ENCODE results near the gene ZNF423.

Gene ZNF423

DNA sequence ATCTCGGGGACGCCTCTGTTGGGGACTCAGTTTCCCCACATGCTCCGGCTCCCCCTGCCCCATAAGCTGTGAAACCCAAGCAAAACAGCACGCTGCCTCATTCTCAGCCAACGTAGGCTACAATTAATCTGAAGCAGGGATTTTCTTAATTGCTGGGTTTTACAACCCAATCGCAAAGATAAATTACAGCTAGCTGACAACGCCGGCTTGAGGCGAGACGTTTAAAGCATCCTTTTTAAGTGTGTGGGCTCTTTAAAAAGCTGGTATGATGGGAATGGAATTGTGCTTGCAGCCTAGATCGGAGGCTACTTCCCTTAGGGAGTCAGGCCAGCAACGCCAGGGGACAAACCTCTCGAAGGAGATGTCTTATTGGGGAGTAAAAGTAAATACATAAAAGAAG is 185.3 kb downstream of the ZNF423 start:
- no peak overlapping the region for H3K4me3 ChIP-seq (ENCODE audit: low read depth, low read length, poor library complexity, severe bottlenecking)
- H3K79me2 ChIP-seq (ENCODE audit: insufficient read depth, low read length): no peaks in the 10 kb centered on the region
- H4K20me1 ChIP-seq (ENCODE audit: insufficient read depth, low read length): no peaks in the 10 kb centered on the region
- H3K27me3 ChIP-seq (ENCODE audit: insufficient read depth, low read length): 0 out of 2 replicates have a peak, but pooled peaks cover 3% of the 10 kb centered on the region
- TF ChIP-seq, protein P1, sequence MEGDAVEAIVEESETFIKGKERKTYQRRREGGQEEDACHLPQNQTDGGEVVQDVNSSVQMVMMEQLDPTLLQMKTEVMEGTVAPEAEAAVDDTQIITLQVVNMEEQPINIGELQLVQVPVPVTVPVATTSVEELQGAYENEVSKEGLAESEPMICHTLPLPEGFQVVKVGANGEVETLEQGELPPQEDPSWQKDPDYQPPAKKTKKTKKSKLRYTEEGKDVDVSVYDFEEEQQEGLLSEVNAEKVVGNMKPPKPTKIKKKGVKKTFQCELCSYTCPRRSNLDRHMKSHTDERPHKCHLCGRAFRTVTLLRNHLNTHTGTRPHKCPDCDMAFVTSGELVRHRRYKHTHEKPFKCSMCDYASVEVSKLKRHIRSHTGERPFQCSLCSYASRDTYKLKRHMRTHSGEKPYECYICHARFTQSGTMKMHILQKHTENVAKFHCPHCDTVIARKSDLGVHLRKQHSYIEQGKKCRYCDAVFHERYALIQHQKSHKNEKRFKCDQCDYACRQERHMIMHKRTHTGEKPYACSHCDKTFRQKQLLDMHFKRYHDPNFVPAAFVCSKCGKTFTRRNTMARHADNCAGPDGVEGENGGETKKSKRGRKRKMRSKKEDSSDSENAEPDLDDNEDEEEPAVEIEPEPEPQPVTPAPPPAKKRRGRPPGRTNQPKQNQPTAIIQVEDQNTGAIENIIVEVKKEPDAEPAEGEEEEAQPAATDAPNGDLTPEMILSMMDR (IDR thresholded peaks at IDR 0.05; ENCODE audit: low read length): no peak
- no peak for TF ChIP-seq EZH2 (IDR thresholded peaks at IDR 0.05; ENCODE audit: borderline replicate concordance, low read length)
- no peaks in the 10 kb centered on the region for H3K4me1 ChIP-seq (ENCODE audit: insufficient read depth, low read length, severe bottlenecking)
- H3K9ac ChIP-seq (ENCODE audit: low read length): no peak overlapping the region
- no peaks in the 10 kb centered on the region for H3F3A ChIP-seq (ENCODE audit: insufficient read depth, low read length)
- H3K27ac ChIP-seq (ENCODE audit: low read depth, low read length, poor library complexity, severe bottlenecking): no peak overlapping the region
- no peaks in the 10 kb centered on the region for H3K9me2 ChIP-seq (ENCODE audit: low read depth, low read length)
- no peaks in the 10 kb centered on the region for H3K9me3 ChIP-seq (ENCODE audit: low read length)
- H2AFZ ChIP-seq (ENCODE audit: low read length): no peak overlapping the region
- no peaks in the 10 kb centered on the region for H3K36me3 ChIP-seq (ENCODE audit: insufficient read depth, low read length)
- no peak overlapping the region for H3K4me2 ChIP-seq (ENCODE audit: low read length)

DNA sequence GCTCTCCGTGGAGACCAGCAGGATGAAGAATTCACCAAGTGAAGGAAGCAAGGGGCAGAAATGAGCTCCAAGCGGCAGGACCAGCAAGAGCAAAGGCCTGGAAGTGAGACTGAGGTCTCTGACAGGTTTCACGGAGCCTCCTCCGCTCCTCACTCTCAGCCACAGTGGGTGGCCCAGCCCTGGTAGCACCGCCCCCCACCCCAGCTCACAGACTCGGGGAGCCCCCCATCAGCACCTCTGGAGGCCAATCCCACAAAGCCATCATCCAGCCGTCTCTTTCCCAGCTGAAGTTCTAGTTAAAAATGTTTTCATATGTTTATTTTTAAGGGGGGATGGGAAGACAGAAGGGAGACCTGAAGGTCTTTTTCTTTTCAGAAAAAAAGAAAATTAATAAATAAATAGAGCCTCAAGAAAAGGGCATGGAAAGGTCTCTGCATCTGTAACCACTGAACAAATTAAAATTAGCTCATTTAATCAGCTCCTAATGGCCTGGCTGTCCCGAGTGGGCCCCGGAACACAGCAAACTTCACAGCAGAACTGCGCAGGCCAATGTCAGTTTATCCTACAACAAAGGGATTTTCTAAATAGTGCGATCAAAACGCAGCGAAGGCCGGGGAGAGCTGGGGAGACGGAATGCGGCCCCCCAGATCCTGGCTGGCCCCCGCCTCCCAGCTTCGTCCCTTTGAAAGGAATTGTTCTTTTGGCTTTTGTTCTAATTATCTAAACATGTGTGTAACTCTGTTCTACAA is 190.3 kb downstream of the ZNF423 start:
- no peaks in the 10 kb centered on the region for H3K9me3 ChIP-seq (ENCODE audit: low read length)
- H3K79me2 ChIP-seq (ENCODE audit: insufficient read depth, low read length): no peaks in the 10 kb centered on the region
- no peaks in the 10 kb centered on the region for H3F3A ChIP-seq (ENCODE audit: insufficient read depth, low read length)
- H3K4me1 ChIP-seq (ENCODE audit: insufficient read depth, low read length, severe bottlenecking): no peaks in the 10 kb centered on the region
- no peak overlapping the region for H3K4me3 ChIP-seq (ENCODE audit: low read depth, low read length, poor library complexity, severe bottlenecking)
- no peak overlapping the region for H3K4me2 ChIP-seq (ENCODE audit: low read length)
- H3K36me3 ChIP-seq (ENCODE audit: insufficient read depth, low read length): no peaks in the 10 kb centered on the region
- no peak overlapping the region for H2AFZ ChIP-seq (ENCODE audit: low read length)
- H3K9me2 ChIP-seq (ENCODE audit: low read depth, low read length): no peaks in the 10 kb centered on the region
- TF ChIP-seq, protein P1 (IDR thresholded peaks at IDR 0.05; ENCODE audit: low read length): no peak
- no peak for TF ChIP-seq EZH2 (IDR thresholded peaks at IDR 0.05; ENCODE audit: borderline replicate concordance, low read length)
- no peak overlapping the region for H3K9ac ChIP-seq (ENCODE audit: low read length)
- no peaks in the 10 kb centered on the region for H4K20me1 ChIP-seq (ENCODE audit: insufficient read depth, low read length)
- H3K27me3 ChIP-seq (ENCODE audit: insufficient read depth, low read length): 0 out of 2 replicates have a peak, but pooled peaks cover 3% of the 10 kb centered on the region
- no peak overlapping the region for H3K27ac ChIP-seq (ENCODE audit: low read depth, low read length, poor library complexity, severe bottlenecking)

DNA sequence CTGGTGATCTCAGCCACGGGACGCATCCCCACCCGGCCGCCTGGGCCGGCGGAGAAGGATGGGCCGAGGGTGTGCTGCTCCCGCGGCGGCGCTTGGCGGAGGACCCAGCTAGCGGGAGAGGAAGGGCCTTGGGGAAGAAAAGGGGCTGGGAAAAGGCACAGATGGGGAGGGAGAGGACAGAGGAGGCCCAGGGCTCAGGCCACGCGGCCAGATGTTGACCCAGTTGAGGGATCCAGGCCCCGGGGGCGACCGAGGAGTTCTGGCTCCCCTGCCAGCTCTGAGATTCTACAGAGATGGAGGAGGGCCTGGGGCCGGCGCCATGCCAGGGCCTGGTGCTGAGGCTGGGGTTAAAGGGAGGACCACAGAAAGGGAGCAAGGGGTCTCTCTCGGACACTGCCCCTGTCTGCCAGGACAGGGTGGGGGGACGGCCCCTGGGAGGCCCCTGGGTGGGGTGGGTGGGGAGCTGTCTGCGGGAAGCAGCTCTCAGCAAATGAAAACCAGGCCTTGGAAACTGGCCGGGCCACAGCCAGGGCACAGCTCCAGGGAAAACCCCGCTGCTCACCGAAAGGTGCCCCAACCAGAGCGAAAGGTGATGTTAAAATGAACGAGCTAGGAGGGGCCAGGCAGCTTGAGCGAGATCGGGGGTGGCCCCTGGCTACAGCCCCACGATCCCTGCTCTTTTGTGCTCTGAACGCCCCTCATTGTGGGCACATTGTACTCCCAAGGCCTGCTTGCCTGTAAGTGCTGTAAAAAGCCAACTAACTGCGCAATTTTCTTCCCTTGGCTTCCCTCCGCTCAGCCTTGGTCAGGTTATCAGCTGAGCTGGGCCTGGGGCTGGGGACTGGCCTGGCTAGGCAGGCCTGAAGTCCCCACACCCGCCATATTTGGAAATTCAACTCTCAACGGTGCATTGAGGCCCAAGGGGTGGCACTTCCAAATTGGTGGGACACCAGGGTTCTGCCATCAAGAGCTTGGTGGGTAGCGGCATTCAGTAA is 191.4 kb downstream of the ZNF423 start:
- Histone ChIP-seq H3F3A (ENCODE audit: insufficient read depth, low read length) (no peaks in the 10 kb centered on the region), H3K9me3 (ENCODE audit: low read length) (no peaks in the 10 kb centered on the region), H3K79me2 (ENCODE audit: insufficient read depth, low read length) (no peaks in the 10 kb centered on the region), H3K9ac (ENCODE audit: low read length) (no peak overlapping the region), H2AFZ (ENCODE audit: low read length) (no peak overlapping the region), H3K4me2 (ENCODE audit: low read length) (no peak overlapping the region), H3K4me3 (ENCODE audit: low read depth, low read length, poor library complexity, severe bottlenecking) (no peak overlapping the region), H3K27ac (ENCODE audit: low read depth, low read length, poor library complexity, severe bottlenecking) (no peak overlapping the region), H3K9me2 (ENCODE audit: low read depth, low read length) (no peaks in the 10 kb centered on the region), H3K4me1 (ENCODE audit: insufficient read depth, low read length, severe bottlenecking) (no peaks in the 10 kb centered on the region), H3K36me3 (ENCODE audit: insufficient read depth, low read length) (no peaks in the 10 kb centered on the region), H4K20me1 (ENCODE audit: insufficient read depth, low read length) (no peaks in the 10 kb centered on the region), H3K27me3 (ENCODE audit: insufficient read depth, low read length) (0 out of 2 replicates have a peak, but pooled peaks cover 3% of the 10 kb centered on the region)
- TF ChIP-seq, protein P1 (IDR thresholded peaks at IDR 0.05; ENCODE audit: low read length): no peak
- TF ChIP-seq EZH2 (IDR thresholded peaks at IDR 0.05; ENCODE audit: borderline replicate concordance, low read length): no peak
